ENCODE measurements around the gene GSTM2.

DNA sequence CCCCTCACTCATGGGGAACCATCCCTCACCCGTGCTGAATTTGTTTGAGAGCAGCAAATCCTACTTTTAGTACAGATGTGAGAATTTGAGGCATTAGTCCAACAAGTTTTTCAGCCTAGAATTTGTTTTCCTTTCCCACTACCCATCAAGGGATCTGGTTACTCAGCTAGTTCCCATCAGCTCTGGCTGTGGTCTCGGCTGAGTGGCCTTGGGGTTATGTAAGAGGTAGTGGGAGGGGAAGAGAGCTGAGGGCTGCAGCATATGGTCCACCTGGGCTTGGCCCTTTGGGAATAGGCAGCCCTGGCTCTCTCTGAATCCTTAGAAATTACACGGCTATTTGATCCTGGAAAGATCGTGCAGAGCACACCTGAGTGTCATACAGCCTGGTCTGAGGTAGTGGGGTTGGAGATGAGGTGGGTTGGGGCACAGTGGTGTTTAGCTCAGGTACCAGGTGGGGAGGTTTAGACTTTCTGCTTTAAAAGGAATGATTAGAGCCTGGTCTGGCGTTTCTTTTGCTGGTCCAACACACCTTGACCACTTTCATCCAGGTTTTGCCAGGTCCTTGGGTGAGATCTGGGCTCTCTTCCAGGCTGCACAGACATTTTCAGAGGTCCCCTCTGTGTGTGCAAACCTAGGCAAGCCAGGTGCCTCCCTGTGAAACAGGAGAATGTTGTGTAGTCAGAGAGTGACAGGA, 7.7 kb upstream of the GSTM2 start:
- TF ChIP-seq CTCF (IDR thresholded peaks at IDR 0.05) (no peak), POLR2AphosphoS5 (IDR thresholded peaks at IDR 0.05; ENCODE audit: low read depth, low read length) (no peak), SIN3A (IDR thresholded peaks at IDR 0.05; ENCODE audit: borderline replicate concordance, insufficient read depth, low read depth, low read length) (no peak)
- TF ChIP-seq, protein P1, sequence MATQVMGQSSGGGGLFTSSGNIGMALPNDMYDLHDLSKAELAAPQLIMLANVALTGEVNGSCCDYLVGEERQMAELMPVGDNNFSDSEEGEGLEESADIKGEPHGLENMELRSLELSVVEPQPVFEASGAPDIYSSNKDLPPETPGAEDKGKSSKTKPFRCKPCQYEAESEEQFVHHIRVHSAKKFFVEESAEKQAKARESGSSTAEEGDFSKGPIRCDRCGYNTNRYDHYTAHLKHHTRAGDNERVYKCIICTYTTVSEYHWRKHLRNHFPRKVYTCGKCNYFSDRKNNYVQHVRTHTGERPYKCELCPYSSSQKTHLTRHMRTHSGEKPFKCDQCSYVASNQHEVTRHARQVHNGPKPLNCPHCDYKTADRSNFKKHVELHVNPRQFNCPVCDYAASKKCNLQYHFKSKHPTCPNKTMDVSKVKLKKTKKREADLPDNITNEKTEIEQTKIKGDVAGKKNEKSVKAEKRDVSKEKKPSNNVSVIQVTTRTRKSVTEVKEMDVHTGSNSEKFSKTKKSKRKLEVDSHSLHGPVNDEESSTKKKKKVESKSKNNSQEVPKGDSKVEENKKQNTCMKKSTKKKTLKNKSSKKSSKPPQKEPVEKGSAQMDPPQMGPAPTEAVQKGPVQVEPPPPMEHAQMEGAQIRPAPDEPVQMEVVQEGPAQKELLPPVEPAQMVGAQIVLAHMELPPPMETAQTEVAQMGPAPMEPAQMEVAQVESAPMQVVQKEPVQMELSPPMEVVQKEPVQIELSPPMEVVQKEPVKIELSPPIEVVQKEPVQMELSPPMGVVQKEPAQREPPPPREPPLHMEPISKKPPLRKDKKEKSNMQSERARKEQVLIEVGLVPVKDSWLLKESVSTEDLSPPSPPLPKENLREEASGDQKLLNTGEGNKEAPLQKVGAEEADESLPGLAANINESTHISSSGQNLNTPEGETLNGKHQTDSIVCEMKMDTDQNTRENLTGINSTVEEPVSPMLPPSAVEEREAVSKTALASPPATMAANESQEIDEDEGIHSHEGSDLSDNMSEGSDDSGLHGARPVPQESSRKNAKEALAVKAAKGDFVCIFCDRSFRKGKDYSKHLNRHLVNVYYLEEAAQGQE (IDR thresholded peaks at IDR 0.05; ENCODE audit: insufficient read depth in 1 of 2, low read depth in 2 of 2, low read length in 1 of 2) = no peak

All from Panc1 (cell line).